ENCODE results near the gene AMOTL2. TPM values are rescaled to one million over a fixed set of nuclear protein-coding genes. Genes with fewer than 3 reads are reported as not detected.

Gene AMOTL2
- total RNA-seq, 4 donors from 2014 or later = 49.4 to 87.5 (median 61.4) TPM

DNA sequence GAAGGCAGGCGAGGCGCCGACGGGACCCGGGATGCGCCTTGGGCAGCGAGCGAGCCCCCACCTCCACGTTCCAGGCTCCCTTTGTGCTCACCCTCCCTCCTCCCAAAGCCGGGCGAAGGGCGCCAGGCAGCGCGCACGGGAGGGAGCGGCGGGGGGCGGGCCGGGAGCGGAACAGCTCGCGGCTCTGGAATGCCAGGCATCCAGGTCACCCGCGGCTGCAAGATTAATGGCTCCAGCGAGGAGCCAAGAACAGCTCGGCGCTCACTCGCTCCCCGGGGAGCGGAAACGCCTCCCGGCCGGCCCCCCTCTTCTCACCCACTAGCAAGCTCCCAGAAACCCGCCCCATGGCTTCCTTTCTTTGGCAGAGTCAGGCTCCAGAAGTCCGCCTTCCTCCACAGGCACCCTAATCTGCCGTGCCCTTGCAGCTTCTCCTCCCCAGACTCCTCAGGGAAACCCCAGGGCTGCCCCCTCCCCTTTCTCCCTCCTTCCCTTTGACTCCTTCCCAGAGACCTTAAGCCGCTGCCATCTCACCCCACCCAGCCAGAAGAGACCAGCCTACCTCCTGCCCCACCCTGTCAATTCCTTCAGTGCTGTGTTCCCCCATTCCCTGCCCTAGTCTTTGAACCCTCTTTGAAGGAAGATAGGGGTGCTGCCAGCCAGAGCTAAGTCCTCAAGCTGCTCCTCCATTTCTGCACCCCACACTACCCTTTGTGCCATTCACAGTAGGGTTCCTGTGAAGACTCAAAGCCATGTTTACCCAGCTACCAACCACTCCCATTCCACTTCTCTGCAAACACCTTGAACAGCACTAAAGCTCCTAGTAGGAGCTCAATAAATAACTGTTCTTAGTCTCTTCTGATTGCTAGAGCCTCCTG, 9.9 kb downstream of the AMOTL2 start:
- peak; percentile 96 to 97 for DNase-seq
- Histone ChIP-seq H3K27ac (peak overlapping the region; percentile 97 to 99), H3K4me1 (peaks cover 5 to 65% of the 10 kb centered on the region in 2 donors), H3K9me3 (no peaks in the 10 kb centered on the region), H3K36me3 (no peaks in the 10 kb centered on the region), H3K4me3 (peak overlapping the region; percentile 11 to 27), H3K27me3 (no peaks in the 10 kb centered on the region)
- intact Hi-C loops (cut with DNase I; ENCODE audit: low total_unique reads) = loop anchor here (5.0 kb wide), 1 partner anchor 52 kb away; no protein-coding TSS in a partner anchor
- no peak for TF ChIP-seq CTCF (IDR thresholded peaks at IDR 0.05)
- no peak for TF ChIP-seq POLR2A (IDR thresholded peaks at IDR 0.05)

DNA sequence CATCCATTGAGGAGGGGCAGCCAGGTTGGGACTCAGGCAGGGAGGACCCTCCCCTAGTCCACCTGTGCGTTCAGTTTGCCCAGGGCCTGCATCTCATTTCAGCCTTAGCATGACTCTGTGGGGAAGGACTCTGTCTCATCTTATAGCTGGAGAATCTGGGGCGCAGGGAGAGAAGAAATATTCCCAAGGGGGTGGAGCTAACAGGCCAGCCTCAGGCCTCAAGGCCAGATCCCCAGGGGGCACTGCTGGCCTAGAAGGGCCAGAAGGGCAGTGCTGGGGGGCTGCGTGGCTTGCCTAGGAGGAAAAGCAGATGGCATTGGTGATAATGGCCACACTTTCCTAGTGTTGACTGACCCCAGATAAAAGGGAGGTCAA, 10.9 kb downstream of the AMOTL2 start:
- no peaks in the 10 kb centered on the region for H3K27me3 ChIP-seq
- no peaks in the 10 kb centered on the region for H3K36me3 ChIP-seq
- no peaks in the 10 kb centered on the region for H3K9me3 ChIP-seq
- intact Hi-C loops (cut with DNase I; ENCODE audit: low total_unique reads) = loop anchor here (5.0 kb wide), 1 partner anchor 51 kb away; no protein-coding TSS in a partner anchor
- peaks cover 8 to 65% of the 10 kb centered on the region in 2 donors for H3K4me1 ChIP-seq
- H3K27ac ChIP-seq = peak overlapping the region; percentile 97 to 99
- H3K4me3 ChIP-seq = peak overlapping the region in 1 of 2 donors; percentile 27
- no peak for TF ChIP-seq POLR2A (IDR thresholded peaks at IDR 0.05)
- TF ChIP-seq CTCF (IDR thresholded peaks at IDR 0.05) = no peak
- no peak for DNase-seq

GRCh38 chr3:134362670-134363380, 11.4 kb downstream of the AMOTL2 start:
- TF ChIP-seq CTCF (IDR thresholded peaks at IDR 0.05) (no peak), POLR2A (IDR thresholded peaks at IDR 0.05) (no peak)
- Histone ChIP-seq H3K36me3 (no peaks in the 10 kb centered on the region), H3K4me3 (no peak overlapping the region)

DNA sequence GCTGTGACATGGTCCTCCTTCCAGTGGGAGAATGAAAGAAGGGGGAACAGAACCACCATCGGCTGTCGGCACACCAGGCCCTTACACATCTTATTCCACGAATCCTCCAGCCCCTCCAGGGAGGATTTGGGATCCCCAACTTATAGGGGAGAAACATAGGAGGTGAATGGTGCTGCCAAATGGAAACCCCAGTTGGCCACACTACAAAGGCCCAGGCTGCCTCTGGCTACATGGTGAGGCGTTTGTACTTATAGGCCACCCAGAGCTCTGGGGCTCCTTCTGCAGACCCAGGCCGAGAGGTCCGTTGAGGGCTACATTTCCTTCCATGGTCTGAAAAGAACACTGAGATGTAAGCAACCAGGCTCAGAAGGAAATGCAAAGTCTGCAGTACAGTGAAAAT, 12.0 kb downstream of the AMOTL2 start:
- no peak for TF ChIP-seq CTCF (IDR thresholded peaks at IDR 0.05)
- TF ChIP-seq POLR2A (IDR thresholded peaks at IDR 0.05) = no peak
- peaks cover 12 to 63% of the 10 kb centered on the region in 2 donors for H3K4me1 ChIP-seq
- H3K27me3 ChIP-seq = no peaks in the 10 kb centered on the region
- no peaks in the 10 kb centered on the region for H3K9me3 ChIP-seq
- H3K27ac ChIP-seq = peak overlapping the region; percentile 97 to 99
- no peaks in the 10 kb centered on the region for H3K36me3 ChIP-seq
- intact Hi-C loops (cut with DNase I; ENCODE audit: low total_unique reads) = loop anchor here (5.0 kb wide), 1 partner anchor 50 kb away; no protein-coding TSS in a partner anchor
- H3K4me3 ChIP-seq = no peak overlapping the region
- DNase-seq = no peak

More at GRCh38 chr3:134362670-134363380, 11.4 kb downstream of the AMOTL2 start:
- DNase-seq = no peak
- H3K4me1 ChIP-seq = peaks cover 12 to 66% of the 10 kb centered on the region in 2 donors
- peak overlapping the region; percentile 97 to 99 for H3K27ac ChIP-seq
- H3K9me3 ChIP-seq = no peaks in the 10 kb centered on the region
- H3K27me3 ChIP-seq = no peaks in the 10 kb centered on the region
- intact Hi-C loops (cut with DNase I; ENCODE audit: low total_unique reads) = loop anchor here (5.0 kb wide), 1 partner anchor 51 kb away; no protein-coding TSS in a partner anchor
